OCI-LY1 (cell line): ENCODE results near the gene MED27.

Source experiments
- H2AFZ ChIP-seq: fragments of 200-600 bp; sonication (generic), shearing (Covaris generic); 2 replicates; pipeline ENCODE4 v1.6.0; 2014; ENCODE audit warnings: antibody characterized with exemption, mild to moderate bottlenecking, low read length
- H3F3A ChIP-seq: fragments of 200-600 bp; sonication (generic), shearing (Covaris generic); 2 replicates; pipeline ENCODE4 v1.6.0; 2014; ENCODE audit warnings: mild to moderate bottlenecking, antibody characterized with exemption, low read length, moderate library complexity; ENCODE audit not compliant: insufficient read depth
- H3K27ac ChIP-seq: fragments of 200-600 bp; sonication (generic); 2 replicates; pipeline ENCODE4 v1.5.1; 2014; ENCODE audit warnings: low read length, mixed run types, mild to moderate bottlenecking, low read depth; ENCODE audit not compliant: poor library complexity, severe bottlenecking
- H3K27me3 ChIP-seq: fragments of 200-600 bp; sonication (generic); 2 replicates; pipeline ENCODE4 v1.6.0; 2014; ENCODE audit warnings: antibody characterized with exemption, mild to moderate bottlenecking, low read length, moderate library complexity; ENCODE audit not compliant: insufficient read depth
- H3K36me3 ChIP-seq: fragments of 200-600 bp; sonication (generic); 2 replicates; pipeline ENCODE4 v1.6.1; 2014; ENCODE audit warnings: mild to moderate bottlenecking, antibody characterized with exemption, low read length, moderate library complexity, mixed read lengths; ENCODE audit not compliant: insufficient read depth
- H3K4me1 ChIP-seq: fragments of 200-600 bp; sonication (generic); 2 replicates; pipeline ENCODE4 v1.5.1; 2014; ENCODE audit warnings: mild to moderate bottlenecking, low read length, moderate library complexity; ENCODE audit not compliant: insufficient read depth, severe bottlenecking
- H3K4me2 ChIP-seq: fragments of 200-600 bp; sonication (generic), shearing (Covaris generic); 2 replicates; pipeline ENCODE4 v1.6.1; 2014; ENCODE audit warnings: low read length
- H3K4me3 ChIP-seq: fragments of 200-600 bp; sonication (generic); 2 replicates; pipeline ENCODE4 v1.5.1; 2014; ENCODE audit warnings: low read length, low read depth, mild to moderate bottlenecking, mixed read lengths; ENCODE audit not compliant: poor library complexity, severe bottlenecking
- H3K79me2 ChIP-seq: fragments of 200-600 bp; shearing (Covaris generic); 2 replicates; pipeline ENCODE4 v1.6.1; 2016; ENCODE audit warnings: mixed run types, low read length, mixed read lengths; ENCODE audit not compliant: insufficient read depth
- H3K9ac ChIP-seq: fragments of 200-600 bp; sonication (generic), shearing (Covaris generic); 2 replicates; pipeline ENCODE4 v1.6.1; 2014; ENCODE audit warnings: mild to moderate bottlenecking, low read length, mixed read lengths
- H3K9me2 ChIP-seq: fragments of 200-600 bp; sonication (generic), shearing (Covaris generic); 2 replicates; pipeline ENCODE4 v1.6.1; 2014; ENCODE audit warnings: low read depth, mild to moderate bottlenecking, low read length, mixed read lengths
- H3K9me3 ChIP-seq: fragments of 200-600 bp; shearing (Covaris generic); 2 replicates; pipeline ENCODE4 v1.6.1; 2014; ENCODE audit warnings: low read length, mixed read lengths
- H4K20me1 ChIP-seq: fragments of 200-600 bp; sonication (generic), shearing (Covaris generic); 2 replicates; pipeline ENCODE4 v1.6.0; 2016; ENCODE audit warnings: mild to moderate bottlenecking, low read length; ENCODE audit not compliant: insufficient read depth
- EZH2 ChIP-seq: fragments of 200-600 bp; sonication (generic), shearing (Covaris generic); IDR thresholded peaks from 2 replicates; pipeline ENCODE4 v1.8.0; 2017; ENCODE audit warnings: borderline replicate concordance, mixed run types, mild to moderate bottlenecking, antibody characterized with exemption, low read length, moderate library complexity, mixed read lengths
- TF ChIP-seq, protein P1 (sequence below): fragments of 200-600 bp; sonication (generic), shearing (Covaris generic); IDR thresholded peaks from 2 replicates; pipeline ENCODE4 v1.5.1; 2017; ENCODE audit warnings: mild to moderate bottlenecking, antibody characterized with exemption, low read length, moderate library complexity, mixed read lengths

MED27 gene

DNA sequence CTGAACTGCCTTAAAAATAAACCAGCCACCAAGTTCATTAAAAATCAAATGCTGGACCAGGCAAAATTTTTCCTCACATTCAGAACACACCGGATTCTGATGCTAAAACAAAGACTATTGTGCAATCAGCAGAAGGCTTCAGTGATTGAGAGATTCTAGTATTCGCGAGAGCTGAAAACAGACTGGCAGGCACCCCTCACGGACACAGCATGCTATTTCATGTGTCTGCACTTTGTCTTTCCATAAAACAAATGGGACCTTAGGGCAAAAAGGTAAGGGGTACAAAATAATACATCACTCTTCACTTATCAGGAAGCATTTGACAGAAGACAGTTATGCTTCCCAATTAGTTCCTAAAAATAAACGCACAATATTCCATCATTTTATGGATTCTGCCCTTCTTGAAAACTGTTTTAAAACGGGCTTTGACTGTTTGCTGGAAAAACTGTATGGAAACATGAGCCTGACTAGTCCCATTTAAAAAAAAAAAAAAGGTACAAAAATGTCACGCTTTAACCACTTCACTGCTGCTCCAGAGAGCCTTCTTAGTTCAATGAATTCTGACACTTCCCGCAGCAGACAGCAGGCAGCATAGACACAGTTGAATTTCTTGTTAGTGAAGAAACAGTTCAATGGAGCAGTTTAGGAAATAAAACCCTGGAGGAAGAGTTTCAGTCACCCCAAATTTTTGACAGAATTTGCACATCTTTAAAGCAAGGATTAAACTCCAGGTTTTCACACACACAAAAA, 99.2 kb downstream of the MED27 start:
- no peak overlapping the region for H3K4me3 ChIP-seq
- peaks cover 15% of the 10 kb centered on the region for H3K4me1 ChIP-seq
- H3K27ac ChIP-seq, result no peak overlapping the region
- no peaks in the 10 kb centered on the region for H3F3A ChIP-seq
- H4K20me1 ChIP-seq, result no peaks in the 10 kb centered on the region
- no peak overlapping the region for H2AFZ ChIP-seq
- no peak overlapping the region for H3K9ac ChIP-seq
- H3K4me2 ChIP-seq, result no peak overlapping the region
- H3K9me2 ChIP-seq, result no peaks in the 10 kb centered on the region
- TF ChIP-seq EZH2, result no peak
- TF ChIP-seq, protein P1, sequence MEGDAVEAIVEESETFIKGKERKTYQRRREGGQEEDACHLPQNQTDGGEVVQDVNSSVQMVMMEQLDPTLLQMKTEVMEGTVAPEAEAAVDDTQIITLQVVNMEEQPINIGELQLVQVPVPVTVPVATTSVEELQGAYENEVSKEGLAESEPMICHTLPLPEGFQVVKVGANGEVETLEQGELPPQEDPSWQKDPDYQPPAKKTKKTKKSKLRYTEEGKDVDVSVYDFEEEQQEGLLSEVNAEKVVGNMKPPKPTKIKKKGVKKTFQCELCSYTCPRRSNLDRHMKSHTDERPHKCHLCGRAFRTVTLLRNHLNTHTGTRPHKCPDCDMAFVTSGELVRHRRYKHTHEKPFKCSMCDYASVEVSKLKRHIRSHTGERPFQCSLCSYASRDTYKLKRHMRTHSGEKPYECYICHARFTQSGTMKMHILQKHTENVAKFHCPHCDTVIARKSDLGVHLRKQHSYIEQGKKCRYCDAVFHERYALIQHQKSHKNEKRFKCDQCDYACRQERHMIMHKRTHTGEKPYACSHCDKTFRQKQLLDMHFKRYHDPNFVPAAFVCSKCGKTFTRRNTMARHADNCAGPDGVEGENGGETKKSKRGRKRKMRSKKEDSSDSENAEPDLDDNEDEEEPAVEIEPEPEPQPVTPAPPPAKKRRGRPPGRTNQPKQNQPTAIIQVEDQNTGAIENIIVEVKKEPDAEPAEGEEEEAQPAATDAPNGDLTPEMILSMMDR, result no peak
- no peaks in the 10 kb centered on the region for H3K9me3 ChIP-seq
- no peaks in the 10 kb centered on the region for H3K79me2 ChIP-seq
- no peaks in the 10 kb centered on the region for H3K27me3 ChIP-seq
- H3K36me3 ChIP-seq, result no peaks in the 10 kb centered on the region; the same call in 1 of the 2 replicates

DNA sequence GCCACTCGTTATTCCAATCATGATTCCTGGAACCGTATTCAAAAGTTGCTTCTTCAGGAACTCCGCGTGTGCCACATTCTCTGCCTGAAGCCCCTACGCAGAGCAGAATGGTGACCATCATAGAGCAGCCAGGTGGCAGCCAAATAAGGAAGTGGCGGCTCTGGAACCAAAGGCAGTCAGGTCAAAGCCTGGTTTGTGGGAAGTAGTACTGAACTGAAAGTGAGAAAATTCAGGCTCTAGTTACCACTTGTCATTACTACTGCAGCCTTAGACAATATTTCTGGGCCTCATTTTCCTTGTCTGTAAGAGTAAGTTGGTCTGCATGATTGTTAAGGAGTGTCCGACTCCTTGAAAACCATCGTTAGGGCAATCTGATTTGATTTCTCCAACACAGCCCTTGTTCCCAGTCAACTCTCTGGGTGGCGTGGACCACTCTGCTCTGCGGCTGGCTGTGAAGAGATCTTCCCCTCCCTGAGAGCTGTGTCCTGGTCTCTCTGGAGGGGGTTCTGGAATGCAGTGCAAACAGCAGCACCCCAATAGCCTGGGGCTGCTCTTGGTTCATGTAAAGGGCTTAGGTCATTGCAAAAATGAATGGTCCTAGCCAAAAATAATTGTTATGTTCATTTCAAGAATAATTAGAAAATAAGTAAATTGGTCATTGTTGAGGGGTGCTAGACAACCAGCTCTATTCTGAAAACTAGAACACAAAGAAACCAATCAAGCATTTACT, 102.4 kb downstream of the MED27 start:
- TF ChIP-seq, protein P1, result no peak
- no peak for TF ChIP-seq EZH2
- Histone ChIP-seq H4K20me1 (no peaks in the 10 kb centered on the region), H3F3A (no peaks in the 10 kb centered on the region), H3K36me3 (no peaks in the 10 kb centered on the region), H3K79me2 (no peaks in the 10 kb centered on the region), H2AFZ (no peak overlapping the region), H3K27me3 (no peaks in the 10 kb centered on the region), H3K9me2 (no peaks in the 10 kb centered on the region), H3K4me2 (no peak overlapping the region; the same call in 1 of the 2 replicates), H3K27ac (no peak overlapping the region), H3K4me1 (peaks cover 15% of the 10 kb centered on the region), H3K9ac (no peak overlapping the region), H3K4me3 (no peak overlapping the region), H3K9me3 (no peaks in the 10 kb centered on the region)

DNA sequence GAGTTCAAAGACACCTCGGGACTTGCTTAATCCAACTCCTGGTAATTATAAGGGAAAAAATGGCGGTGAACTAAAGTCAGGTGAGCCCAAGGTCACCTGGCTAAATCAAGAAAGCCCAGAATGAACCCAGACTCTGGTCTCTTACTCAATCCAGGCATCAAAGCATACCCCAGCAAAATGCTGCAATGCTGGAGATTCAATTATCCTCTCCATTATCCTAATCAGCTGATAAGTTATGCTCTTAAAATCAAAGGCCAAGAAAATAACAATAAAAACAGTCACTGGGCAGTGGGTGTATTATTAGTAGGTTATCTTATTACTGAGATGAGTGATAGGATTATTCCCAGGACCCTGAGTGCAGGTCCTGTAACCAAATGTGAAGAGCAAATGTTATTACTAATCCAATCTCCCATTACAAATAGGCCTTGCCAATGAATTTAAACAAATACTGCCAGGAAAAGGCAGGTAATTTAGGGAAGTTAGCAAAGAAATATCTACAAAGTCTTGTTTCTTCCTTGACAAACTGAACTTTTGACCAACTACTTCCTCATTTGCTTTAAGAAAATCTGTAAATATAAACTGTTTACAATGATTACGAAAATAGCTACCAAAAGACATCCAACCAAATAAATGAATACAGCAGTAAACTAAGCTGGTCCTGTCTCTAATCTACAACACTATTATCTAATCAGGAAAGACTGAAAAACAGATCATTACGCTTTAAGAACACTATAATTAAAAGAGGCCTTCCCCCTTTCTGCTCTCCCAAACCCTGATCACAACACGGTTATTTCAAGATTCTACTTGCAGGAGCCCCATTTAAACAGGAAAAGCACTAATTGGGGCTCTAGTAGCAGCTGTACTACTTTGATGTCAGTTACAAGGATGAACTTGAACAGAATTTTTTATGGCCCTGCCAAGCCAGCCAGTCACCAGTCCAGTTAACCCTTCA, 103.2 kb downstream of the MED27 start:
- H3K9ac ChIP-seq, result no peak overlapping the region
- TF ChIP-seq, protein P1, result no peak
- TF ChIP-seq EZH2, result no peak
- no peaks in the 10 kb centered on the region for H3K36me3 ChIP-seq
- H3K27me3 ChIP-seq, result no peaks in the 10 kb centered on the region
- no peaks in the 10 kb centered on the region for H3K9me3 ChIP-seq
- H3K4me3 ChIP-seq, result no peak overlapping the region
- no peak overlapping the region; the same call in 1 of the 2 replicates for H3K4me2 ChIP-seq
- H3K27ac ChIP-seq, result no peak overlapping the region
- no peaks in the 10 kb centered on the region for H4K20me1 ChIP-seq
- H3K9me2 ChIP-seq, result no peaks in the 10 kb centered on the region
- no peaks in the 10 kb centered on the region for H3F3A ChIP-seq
- no peak overlapping the region for H2AFZ ChIP-seq
- peaks cover 15% of the 10 kb centered on the region for H3K4me1 ChIP-seq
- H3K79me2 ChIP-seq, result no peaks in the 10 kb centered on the region
